GM10248 (cell line): ENCODE results near the gene NIPAL4.

Experiments
- CTCF ChIA-PET: fragments of 300-600 bp; sonication (Branson Sonifier 250); formaldehyde crosslinking; extraction: SDS; loops from one replicate; lab custom pipeline; 2021; ENCODE audit warnings: antibody characterized with exemption; lab: Yijun Ruan, JAX
- POLR2A ChIA-PET: fragments of 350-650 bp; sonication (Branson Sonifier 250); formaldehyde crosslinking; extraction: SDS; loops from one replicate; lab custom pipeline; 2020; ENCODE audit warnings: antibody characterized with exemption; lab: Yijun Ruan, JAX
- DNase-seq: peaks from one replicate; pipeline ENCODE4 v3.0.0; 2012; ENCODE audit errors: extremely low spot score
- TF ChIP-seq, protein P1 (sequence below): IDR thresholded peaks from 2 replicates; pipeline ENCODE4 v1.5.1; 2012; ENCODE audit warnings: mild to moderate bottlenecking, low read depth; ENCODE audit errors: extremely low read depth, missing control alignments, control extremely low read depth

The NIPAL4 gene

DNA sequence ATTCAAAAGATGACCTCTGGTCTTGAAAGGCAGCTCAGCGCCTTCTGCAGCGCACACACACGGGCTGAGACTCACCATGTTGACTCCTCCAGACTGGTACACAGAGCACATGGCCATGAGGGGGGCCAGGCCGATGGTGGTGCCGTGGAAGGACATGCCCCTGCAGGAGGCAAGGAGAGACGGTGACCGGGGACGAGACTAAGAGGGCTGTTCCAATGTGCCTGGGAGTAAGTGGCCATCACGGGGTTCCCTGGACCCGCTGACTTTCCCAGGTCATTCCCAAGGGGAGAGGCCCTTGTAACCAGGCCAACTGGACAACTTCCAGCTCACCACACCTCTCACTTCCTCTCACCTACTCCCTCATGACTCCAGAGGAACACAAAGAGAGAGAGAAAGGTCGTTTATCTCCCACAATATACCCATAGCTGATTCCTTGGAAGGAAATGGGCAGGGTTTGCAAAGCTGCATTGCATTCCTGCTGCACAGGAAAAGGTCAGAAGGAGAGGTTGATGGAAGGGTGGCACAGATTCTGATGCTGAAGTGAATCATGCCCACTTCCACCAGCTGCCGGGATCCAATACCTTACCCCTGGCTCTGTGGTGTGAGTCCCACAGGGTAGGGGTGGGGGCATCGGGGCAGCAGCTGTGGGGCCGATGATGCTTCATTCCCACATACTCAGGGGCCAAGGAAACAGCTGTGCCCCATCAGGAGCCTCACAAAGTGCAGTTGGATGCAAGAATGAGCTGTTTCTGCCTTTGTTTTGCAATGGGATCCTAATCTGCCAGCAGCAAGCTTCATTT is 47.2 kb downstream of the NIPAL4 start:
- no peak for DNase-seq
- ChIA-PET CTCF (interaction anchor here (0.6 to 2.2 kb wide), 9 partner anchors 10 to 181 kb away, joined by 3 to 9 read pairs (median 3); no protein-coding TSS in a partner anchor), POLR2A (interaction anchor here (1.4 kb wide), 1 partner anchor 12 kb away, joined by 4 read pairs; no protein-coding TSS in a partner anchor)
- TF ChIP-seq, protein P1, sequence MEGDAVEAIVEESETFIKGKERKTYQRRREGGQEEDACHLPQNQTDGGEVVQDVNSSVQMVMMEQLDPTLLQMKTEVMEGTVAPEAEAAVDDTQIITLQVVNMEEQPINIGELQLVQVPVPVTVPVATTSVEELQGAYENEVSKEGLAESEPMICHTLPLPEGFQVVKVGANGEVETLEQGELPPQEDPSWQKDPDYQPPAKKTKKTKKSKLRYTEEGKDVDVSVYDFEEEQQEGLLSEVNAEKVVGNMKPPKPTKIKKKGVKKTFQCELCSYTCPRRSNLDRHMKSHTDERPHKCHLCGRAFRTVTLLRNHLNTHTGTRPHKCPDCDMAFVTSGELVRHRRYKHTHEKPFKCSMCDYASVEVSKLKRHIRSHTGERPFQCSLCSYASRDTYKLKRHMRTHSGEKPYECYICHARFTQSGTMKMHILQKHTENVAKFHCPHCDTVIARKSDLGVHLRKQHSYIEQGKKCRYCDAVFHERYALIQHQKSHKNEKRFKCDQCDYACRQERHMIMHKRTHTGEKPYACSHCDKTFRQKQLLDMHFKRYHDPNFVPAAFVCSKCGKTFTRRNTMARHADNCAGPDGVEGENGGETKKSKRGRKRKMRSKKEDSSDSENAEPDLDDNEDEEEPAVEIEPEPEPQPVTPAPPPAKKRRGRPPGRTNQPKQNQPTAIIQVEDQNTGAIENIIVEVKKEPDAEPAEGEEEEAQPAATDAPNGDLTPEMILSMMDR, result no peak

DNA sequence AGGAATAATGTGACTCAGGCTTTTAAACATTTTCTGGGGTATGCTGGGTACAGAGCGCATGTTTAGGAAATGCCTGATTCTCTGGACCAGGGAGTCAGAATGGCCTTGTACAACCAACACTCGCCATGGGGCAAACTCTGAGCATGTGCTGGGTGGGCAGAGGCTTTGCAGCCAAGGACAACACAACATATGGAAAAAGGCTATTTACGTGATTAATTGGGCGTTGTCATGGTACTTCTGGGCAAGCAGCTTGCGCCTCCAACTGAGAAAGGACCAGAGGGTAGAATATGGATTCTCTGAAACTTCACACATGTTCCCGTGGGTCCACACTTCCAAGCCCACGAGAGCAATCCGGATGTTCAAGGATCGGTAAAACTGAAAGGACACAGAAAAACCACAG is 49.1 kb downstream of the NIPAL4 start:
- CTCF ChIA-PET, result interaction anchor here (0.6 to 2.2 kb wide), 8 partner anchors 8 to 234 kb away, joined by 3 to 9 read pairs (median 4); no protein-coding TSS in a partner anchor
- DNase-seq, result no peak
- POLR2A ChIA-PET, result no interaction called here
- TF ChIP-seq, protein P1, result no peak

GRCh38 chr5:157509587-157509986 is 49.6 kb downstream of the NIPAL4 start:
- TF ChIP-seq, protein P1, result no peak
- ChIA-PET POLR2A (interaction anchor here (0.8 kb wide), 1 partner anchor 32 kb away, joined by 4 read pairs; no protein-coding TSS in a partner anchor), CTCF (interaction anchor here (0.6 to 1.3 kb wide), 7 partner anchors 9 to 234 kb away, joined by 3 to 5 read pairs (median 3); no protein-coding TSS in a partner anchor)
- DNase-seq, result no peak

DNA sequence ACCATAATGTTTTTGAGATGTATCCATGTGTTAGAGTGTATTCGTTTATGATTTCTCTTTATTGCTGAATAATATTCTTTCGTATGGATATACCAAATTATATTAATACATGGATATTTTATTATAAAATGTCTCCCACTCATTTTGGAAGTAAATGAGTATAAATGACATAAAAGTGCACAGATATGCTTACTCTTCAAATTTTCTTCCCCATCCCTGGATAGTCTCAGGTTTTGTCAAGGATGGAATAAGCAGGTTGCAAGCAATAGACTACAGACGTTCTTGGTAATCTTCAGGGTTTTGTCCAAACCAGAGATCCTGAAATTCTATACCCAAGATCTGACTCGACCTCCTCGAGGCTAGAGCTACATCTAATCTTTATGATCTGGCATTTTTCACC is 50.7 kb downstream of the NIPAL4 start:
- ChIA-PET CTCF (interaction anchor here (1.4 to 1.6 kb wide), 2 partner anchors 9 to 39 kb away, joined by 4 read pairs; no protein-coding TSS in a partner anchor), POLR2A (no interaction called here)
- no peak for DNase-seq
- TF ChIP-seq, protein P1, result no peak

DNA sequence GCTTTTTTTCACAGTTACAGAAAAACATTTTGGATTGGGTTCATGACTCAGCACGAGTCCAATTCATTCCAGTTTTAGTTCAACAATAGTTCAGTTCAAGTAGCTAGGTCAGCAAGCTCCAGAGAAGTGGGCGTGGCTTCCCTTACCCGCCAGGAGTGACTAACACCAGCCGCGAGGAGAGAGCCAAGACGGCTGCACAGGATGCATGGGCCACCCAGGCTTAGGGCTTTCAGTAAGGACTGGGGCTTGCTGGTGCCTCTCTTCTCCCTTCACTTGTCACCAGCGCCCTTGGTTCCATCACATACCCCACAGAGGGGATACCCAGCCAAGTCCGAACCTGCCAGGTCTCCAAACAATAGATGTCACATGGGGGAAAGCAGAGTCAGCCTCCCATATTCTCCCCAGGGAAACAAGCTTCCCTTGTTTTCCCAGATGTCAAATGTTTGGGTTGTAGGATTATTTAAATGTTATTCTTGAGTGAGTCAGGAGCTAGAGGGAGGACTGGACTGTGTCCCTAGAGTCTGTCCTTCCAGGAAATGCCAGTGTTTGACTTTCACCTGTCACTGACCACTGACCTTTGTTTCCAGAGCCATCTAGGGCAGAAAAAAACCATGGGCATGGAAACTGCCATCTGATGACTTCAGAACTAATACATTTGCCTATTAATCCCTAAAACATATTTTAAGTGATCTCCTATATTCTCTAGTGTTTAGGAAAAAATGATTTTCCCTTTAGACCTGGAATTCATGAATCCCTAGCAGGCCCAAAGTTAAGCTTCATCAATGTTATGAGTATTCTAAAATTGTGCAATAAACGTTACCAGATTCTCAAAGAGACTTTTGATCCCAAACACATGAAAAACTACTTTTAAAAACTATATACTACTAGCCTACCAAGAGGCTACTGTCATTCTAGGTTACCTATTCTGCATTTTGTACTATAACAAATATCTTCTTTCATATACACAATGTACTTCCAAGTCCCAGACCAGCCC is 51.9 kb downstream of the NIPAL4 start:
- CTCF ChIA-PET, result interaction anchor here (0.6 to 1.6 kb wide), 4 partner anchors 8 to 41 kb away, joined by 3 to 4 read pairs (median 4); no protein-coding TSS in a partner anchor
- POLR2A ChIA-PET, result no interaction called here
- TF ChIP-seq, protein P1, result no peak
- no peak for DNase-seq

- CTCF ChIA-PET, result interaction anchor here (1.0 to 2.0 kb wide), 6 partner anchors 9 to 230 kb away, joined by 3 to 9 read pairs (median 4); no protein-coding TSS in a partner anchor
- TF ChIP-seq, protein P1, result no peak
- POLR2A ChIA-PET, result no interaction called here
- DNase-seq, result no peak
These were observed 53.2 kb downstream of the NIPAL4 start for GRCh38 chr5:157513182-157513581.
